Measurements from ENCODE around the gene NUP133.

Gene NUP133

DNA sequence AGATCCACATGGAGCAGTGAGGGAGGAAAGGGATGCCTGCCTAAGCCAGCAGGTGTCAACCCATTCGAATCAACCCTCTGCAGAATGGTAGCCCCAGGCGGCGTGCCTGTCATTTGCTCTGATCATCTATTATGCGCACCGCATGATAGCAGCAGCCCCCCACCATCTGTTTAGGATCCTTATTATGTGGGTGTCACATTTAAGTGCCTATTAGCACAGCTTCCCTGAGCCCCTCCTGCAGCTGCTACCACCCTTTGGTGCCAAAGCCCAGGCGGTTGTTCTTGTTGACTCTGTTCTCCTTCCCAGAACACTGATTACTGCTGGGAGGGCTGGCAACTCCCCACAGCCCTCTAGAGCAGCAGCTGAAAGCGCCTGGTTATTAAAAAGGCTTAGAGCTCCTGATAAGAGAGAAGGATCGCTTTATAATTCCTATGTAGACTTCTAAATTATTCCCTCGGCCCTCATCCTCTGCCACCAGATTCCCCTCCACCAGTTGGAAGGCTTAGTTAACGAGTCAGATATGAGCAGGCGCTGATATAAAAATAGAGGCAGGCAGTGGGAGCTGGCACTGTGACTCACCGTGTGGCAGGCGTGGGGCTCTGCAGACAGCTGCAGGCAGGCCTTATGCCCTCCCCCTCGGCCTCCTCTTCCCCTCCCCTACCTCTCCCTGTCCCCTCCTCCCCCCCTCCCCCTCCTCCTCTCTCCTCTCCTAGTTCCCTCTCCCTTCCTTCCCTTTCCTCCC, 97.3 kb downstream of the NUP133 start:
- Histone ChIP-seq H3K36me3 (ENCODE audit: control insufficient read depth in 2 of 2, insufficient read depth in 1 of 2, low read length in 2 of 2) (no peaks in the 10 kb centered on the region), H3K4me3 (ENCODE audit: low read depth, low read length) (no peak overlapping the region), H3K4me1 (ENCODE audit: control insufficient read depth, insufficient read depth, low read length) (peaks cover 14% of the 10 kb centered on the region), H3K27ac (ENCODE audit: extremely low read depth, low read depth, low read length) (peak overlapping the region; percentile 33; the same call in 1 of the 2 replicates), H3K9me3 (ENCODE audit: control insufficient read depth, insufficient read depth, low read depth, low read length) (no peaks in the 10 kb centered on the region)
- POLR2A ChIA-PET: interaction anchor here (0.5 to 1.1 kb wide), 5 partner anchors 8 to 97 kb away, joined by 3 read pairs; partner anchors contain the start of gene NUP133
- CTCF ChIA-PET: interaction anchor here (0.6 to 1.5 kb wide), 5 partner anchors 12 to 153 kb away, joined by 3 to 4 read pairs (median 3); no protein-coding TSS in a partner anchor
- TF ChIP-seq ZNF600 (tag by site-specific recombination; IDR thresholded peaks at IDR 0.05) (peak; percentile 39; the same call in 1 of the 2 replicates), ZBTB21 (tag by site-specific recombination; IDR thresholded peaks at IDR 0.05) (no peak), ZNF223 (tag by site-specific recombination; IDR thresholded peaks at IDR 0.05) (no peak), MZF1 (tag by site-specific recombination; IDR thresholded peaks at IDR 0.05; ENCODE audit: borderline replicate concordance) (peak; percentile 46; the same call in 1 of the 2 replicates), ZSCAN16 (tag by site-specific recombination; IDR thresholded peaks at IDR 0.05) (peak; percentile 90), ZNF341 (tag by site-specific recombination; IDR thresholded peaks at IDR 0.05; ENCODE audit: low read depth) (peak; percentile 62), KLF16 (tag by site-specific recombination; IDR thresholded peaks at IDR 0.05) (peak; percentile 42; the same call in 1 of the 2 replicates), ZNF138 (tag by site-specific recombination; IDR thresholded peaks at IDR 0.05; ENCODE audit: borderline replicate concordance) (no peak), ZBTB8A (tag by site-specific recombination; IDR thresholded peaks at IDR 0.05) (peak; percentile 70), IKZF3 (tag by site-specific recombination; IDR thresholded peaks at IDR 0.05) (peak; percentile 57), ZNF324 (tag by site-specific recombination; IDR thresholded peaks at IDR 0.05) (0 out of 2 replicates have a peak, but pooled peaks have one; percentile 40), ZNF596 (tag by site-specific recombination; IDR thresholded peaks at IDR 0.05) (no peak), GLIS2 (tag by site-specific recombination; IDR thresholded peaks at IDR 0.05) (peak; percentile 89), SP7 (tag by site-specific recombination; IDR thresholded peaks at IDR 0.05) (peak; percentile 97), ZNF112 (tag by site-specific recombination; IDR thresholded peaks at IDR 0.05) (no peak)
- TF ChIP-seq, protein P1, sequence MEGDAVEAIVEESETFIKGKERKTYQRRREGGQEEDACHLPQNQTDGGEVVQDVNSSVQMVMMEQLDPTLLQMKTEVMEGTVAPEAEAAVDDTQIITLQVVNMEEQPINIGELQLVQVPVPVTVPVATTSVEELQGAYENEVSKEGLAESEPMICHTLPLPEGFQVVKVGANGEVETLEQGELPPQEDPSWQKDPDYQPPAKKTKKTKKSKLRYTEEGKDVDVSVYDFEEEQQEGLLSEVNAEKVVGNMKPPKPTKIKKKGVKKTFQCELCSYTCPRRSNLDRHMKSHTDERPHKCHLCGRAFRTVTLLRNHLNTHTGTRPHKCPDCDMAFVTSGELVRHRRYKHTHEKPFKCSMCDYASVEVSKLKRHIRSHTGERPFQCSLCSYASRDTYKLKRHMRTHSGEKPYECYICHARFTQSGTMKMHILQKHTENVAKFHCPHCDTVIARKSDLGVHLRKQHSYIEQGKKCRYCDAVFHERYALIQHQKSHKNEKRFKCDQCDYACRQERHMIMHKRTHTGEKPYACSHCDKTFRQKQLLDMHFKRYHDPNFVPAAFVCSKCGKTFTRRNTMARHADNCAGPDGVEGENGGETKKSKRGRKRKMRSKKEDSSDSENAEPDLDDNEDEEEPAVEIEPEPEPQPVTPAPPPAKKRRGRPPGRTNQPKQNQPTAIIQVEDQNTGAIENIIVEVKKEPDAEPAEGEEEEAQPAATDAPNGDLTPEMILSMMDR (tag by site-specific recombination; IDR thresholded peaks at IDR 0.05): peak; percentile 23; the same call in 1 of the 2 replicates
- TF ChIP-seq, protein P2, sequence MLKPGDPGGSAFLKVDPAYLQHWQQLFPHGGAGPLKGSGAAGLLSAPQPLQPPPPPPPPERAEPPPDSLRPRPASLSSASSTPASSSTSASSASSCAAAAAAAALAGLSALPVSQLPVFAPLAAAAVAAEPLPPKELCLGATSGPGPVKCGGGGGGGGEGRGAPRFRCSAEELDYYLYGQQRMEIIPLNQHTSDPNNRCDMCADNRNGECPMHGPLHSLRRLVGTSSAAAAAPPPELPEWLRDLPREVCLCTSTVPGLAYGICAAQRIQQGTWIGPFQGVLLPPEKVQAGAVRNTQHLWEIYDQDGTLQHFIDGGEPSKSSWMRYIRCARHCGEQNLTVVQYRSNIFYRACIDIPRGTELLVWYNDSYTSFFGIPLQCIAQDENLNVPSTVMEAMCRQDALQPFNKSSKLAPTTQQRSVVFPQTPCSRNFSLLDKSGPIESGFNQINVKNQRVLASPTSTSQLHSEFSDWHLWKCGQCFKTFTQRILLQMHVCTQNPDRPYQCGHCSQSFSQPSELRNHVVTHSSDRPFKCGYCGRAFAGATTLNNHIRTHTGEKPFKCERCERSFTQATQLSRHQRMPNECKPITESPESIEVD (tag by site-specific recombination; IDR thresholded peaks at IDR 0.05): no peak
- TF ChIP-seq, protein P3, sequence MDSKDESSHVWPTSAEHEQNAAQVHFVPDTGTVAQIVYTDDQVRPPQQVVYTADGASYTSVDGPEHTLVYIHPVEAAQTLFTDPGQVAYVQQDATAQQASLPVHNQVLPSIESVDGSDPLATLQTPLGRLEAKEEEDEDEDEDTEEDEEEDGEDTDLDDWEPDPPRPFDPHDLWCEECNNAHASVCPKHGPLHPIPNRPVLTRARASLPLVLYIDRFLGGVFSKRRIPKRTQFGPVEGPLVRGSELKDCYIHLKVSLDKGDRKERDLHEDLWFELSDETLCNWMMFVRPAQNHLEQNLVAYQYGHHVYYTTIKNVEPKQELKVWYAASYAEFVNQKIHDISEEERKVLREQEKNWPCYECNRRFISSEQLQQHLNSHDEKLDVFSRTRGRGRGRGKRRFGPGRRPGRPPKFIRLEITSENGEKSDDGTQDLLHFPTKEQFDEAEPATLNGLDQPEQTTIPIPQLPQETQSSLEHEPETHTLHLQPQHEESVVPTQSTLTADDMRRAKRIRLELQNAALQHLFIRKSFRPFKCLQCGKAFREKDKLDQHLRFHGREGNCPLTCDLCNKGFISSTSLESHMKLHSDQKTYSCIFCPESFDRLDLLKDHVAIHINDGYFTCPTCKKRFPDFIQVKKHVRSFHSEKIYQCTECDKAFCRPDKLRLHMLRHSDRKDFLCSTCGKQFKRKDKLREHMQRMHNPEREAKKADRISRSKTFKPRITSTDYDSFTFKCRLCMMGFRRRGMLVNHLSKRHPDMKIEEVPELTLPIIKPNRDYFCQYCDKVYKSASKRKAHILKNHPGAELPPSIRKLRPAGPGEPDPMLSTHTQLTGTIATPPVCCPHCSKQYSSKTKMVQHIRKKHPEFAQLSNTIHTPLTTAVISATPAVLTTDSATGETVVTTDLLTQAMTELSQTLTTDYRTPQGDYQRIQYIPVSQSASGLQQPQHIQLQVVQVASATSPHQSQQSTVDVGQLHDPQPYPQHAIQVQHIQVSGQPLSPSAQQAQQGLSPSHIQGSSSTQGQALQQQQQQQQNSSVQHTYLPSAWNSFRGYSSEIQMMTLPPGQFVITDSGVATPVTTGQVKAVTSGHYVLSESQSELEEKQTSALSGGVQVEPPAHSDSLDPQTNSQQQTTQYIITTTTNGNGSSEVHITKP (tag by site-specific recombination; IDR thresholded peaks at IDR 0.05): peak; percentile 45; the same call in 1 of the 2 replicates
- TF ChIP-seq, protein P4, sequence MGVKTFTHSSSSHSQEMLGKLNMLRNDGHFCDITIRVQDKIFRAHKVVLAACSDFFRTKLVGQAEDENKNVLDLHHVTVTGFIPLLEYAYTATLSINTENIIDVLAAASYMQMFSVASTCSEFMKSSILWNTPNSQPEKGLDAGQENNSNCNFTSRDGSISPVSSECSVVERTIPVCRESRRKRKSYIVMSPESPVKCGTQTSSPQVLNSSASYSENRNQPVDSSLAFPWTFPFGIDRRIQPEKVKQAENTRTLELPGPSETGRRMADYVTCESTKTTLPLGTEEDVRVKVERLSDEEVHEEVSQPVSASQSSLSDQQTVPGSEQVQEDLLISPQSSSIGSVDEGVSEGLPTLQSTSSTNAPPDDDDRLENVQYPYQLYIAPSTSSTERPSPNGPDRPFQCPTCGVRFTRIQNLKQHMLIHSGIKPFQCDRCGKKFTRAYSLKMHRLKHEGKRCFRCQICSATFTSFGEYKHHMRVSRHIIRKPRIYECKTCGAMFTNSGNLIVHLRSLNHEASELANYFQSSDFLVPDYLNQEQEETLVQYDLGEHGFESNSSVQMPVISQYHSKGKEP (tag by site-specific recombination; IDR thresholded peaks at IDR 0.05): peak; percentile 25; the same call in 1 of the 2 replicates
- TF ChIP-seq, protein P5, sequence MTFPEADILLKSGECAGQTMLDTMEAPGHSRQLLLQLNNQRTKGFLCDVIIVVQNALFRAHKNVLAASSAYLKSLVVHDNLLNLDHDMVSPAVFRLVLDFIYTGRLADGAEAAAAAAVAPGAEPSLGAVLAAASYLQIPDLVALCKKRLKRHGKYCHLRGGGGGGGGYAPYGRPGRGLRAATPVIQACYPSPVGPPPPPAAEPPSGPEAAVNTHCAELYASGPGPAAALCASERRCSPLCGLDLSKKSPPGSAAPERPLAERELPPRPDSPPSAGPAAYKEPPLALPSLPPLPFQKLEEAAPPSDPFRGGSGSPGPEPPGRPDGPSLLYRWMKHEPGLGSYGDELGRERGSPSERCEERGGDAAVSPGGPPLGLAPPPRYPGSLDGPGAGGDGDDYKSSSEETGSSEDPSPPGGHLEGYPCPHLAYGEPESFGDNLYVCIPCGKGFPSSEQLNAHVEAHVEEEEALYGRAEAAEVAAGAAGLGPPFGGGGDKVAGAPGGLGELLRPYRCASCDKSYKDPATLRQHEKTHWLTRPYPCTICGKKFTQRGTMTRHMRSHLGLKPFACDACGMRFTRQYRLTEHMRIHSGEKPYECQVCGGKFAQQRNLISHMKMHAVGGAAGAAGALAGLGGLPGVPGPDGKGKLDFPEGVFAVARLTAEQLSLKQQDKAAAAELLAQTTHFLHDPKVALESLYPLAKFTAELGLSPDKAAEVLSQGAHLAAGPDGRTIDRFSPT (tag by site-specific recombination; IDR thresholded peaks at IDR 0.05): peak; percentile 61; the same call in 1 of the 2 replicates
- TF ChIP-seq, protein P6, sequence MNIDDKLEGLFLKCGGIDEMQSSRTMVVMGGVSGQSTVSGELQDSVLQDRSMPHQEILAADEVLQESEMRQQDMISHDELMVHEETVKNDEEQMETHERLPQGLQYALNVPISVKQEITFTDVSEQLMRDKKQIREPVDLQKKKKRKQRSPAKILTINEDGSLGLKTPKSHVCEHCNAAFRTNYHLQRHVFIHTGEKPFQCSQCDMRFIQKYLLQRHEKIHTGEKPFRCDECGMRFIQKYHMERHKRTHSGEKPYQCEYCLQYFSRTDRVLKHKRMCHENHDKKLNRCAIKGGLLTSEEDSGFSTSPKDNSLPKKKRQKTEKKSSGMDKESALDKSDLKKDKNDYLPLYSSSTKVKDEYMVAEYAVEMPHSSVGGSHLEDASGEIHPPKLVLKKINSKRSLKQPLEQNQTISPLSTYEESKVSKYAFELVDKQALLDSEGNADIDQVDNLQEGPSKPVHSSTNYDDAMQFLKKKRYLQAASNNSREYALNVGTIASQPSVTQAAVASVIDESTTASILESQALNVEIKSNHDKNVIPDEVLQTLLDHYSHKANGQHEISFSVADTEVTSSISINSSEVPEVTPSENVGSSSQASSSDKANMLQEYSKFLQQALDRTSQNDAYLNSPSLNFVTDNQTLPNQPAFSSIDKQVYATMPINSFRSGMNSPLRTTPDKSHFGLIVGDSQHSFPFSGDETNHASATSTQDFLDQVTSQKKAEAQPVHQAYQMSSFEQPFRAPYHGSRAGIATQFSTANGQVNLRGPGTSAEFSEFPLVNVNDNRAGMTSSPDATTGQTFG (tag by site-specific recombination; IDR thresholded peaks at IDR 0.05; ENCODE audit: borderline replicate concordance): no peak
